Measurements from ENCODE around the gene LRRN2. TPM values are rescaled to one million over a fixed set of nuclear protein-coding genes. Genes with fewer than 3 reads are reported as not detected.

LRRN2 gene
- total and polyA plus RNA-seq, 2 experiments from 2014 or later: 0.74 to 2.6 TPM

DNA sequence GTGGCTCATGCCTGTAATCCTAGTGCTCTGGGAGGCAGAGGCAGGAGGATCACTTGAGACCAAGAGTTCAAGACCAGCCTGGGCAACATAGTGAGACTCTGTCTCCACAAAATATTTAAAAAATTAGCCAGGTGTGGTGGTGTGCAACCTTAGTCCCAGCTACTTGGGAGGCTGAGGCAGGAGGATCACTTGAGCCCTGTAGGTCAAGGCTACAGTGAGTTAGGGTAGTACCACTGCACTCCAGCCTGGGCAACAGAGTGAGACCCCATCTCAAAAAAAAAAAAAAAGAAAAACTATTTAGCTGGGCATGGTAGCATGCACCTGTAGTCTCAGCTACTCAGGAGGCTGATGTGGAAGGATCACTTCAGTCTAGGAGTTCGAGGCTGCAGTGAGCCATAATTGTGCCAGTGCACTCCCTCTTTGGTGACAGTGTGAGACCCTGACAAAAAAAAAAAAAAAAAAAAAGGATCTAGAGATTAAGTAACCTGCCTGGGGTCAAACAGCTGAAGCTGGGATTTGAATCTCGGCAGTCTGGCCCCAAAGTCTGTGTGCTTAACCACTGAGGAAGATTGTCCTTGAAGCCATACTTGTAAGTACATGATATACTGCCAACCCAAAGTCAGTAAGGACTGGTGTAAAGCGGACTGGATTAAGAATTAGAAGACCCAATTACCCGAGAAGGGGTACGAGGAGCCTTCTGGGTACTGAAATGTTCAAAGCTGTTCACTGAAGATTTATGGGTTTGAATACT lies 31.8 kb downstream of the LRRN2 start (continued):
- TF ChIP-seq, protein P1, sequence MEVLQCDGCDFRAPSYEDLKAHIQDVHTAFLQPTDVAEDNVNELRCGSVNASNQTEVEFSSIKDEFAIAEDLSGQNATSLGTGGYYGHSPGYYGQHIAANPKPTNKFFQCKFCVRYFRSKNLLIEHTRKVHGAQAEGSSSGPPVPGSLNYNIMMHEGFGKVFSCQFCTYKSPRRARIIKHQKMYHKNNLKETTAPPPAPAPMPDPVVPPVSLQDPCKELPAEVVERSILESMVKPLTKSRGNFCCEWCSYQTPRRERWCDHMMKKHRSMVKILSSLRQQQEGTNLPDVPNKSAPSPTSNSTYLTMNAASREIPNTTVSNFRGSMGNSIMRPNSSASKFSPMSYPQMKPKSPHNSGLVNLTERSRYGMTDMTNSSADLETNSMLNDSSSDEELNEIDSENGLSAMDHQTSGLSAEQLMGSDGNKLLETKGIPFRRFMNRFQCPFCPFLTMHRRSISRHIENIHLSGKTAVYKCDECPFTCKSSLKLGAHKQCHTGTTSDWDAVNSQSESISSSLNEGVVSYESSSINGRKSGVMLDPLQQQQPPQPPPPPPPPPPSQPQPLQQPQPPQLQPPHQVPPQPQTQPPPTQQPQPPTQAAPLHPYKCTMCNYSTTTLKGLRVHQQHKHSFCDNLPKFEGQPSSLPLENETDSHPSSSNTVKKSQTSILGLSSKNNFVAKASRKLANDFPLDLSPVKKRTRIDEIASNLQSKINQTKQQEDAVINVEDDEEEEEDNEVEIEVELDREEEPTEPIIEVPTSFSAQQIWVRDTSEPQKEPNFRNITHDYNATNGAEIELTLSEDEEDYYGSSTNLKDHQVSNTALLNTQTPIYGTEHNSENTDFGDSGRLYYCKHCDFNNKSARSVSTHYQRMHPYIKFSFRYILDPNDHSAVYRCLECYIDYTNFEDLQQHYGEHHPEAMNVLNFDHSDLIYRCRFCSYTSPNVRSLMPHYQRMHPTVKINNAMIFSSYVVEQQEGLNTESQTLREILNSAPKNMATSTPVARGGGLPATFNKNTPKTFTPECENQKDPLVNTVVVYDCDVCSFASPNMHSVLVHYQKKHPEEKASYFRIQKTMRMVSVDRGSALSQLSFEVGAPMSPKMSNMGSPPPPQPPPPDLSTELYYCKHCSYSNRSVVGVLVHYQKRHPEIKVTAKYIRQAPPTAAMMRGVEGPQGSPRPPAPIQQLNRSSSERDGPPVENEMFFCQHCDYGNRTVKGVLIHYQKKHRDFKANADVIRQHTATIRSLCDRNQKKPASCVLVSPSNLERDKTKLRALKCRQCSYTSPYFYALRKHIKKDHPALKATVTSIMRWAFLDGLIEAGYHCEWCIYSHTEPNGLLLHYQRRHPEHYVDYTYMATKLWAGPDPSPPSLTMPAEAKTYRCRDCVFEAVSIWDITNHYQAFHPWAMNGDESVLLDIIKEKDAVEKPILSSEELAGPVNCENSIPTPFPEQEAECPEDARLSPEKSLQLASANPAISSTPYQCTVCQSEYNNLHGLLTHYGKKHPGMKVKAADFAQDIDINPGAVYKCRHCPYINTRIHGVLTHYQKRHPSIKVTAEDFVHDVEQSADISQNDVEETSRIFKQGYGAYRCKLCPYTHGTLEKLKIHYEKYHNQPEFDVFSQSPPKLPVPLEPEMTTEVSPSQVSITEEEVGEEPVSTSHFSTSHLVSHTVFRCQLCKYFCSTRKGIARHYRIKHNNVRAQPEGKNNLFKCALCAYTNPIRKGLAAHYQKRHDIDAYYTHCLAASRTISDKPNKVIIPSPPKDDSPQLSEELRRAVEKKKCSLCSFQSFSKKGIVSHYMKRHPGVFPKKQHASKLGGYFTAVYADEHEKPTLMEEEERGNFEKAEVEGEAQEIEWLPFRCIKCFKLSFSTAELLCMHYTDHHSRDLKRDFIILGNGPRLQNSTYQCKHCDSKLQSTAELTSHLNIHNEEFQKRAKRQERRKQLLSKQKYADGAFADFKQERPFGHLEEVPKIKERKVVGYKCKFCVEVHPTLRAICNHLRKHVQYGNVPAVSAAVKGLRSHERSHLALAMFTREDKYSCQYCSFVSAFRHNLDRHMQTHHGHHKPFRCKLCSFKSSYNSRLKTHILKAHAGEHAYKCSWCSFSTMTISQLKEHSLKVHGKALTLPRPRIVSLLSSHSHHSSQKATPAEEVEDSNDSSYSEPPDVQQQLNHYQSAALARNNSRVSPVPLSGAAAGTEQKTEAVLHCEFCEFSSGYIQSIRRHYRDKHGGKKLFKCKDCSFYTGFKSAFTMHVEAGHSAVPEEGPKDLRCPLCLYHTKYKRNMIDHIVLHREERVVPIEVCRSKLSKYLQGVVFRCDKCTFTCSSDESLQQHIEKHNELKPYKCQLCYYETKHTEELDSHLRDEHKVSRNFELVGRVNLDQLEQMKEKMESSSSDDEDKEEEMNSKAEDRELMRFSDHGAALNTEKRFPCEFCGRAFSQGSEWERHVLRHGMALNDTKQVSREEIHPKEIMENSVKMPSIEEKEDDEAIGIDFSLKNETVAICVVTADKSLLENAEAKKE (CRISPR knock-in tag; IDR thresholded peaks at IDR 0.05): no peak
- TF ChIP-seq, protein P2, sequence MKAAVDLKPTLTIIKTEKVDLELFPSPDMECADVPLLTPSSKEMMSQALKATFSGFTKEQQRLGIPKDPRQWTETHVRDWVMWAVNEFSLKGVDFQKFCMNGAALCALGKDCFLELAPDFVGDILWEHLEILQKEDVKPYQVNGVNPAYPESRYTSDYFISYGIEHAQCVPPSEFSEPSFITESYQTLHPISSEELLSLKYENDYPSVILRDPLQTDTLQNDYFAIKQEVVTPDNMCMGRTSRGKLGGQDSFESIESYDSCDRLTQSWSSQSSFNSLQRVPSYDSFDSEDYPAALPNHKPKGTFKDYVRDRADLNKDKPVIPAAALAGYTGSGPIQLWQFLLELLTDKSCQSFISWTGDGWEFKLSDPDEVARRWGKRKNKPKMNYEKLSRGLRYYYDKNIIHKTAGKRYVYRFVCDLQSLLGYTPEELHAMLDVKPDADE (IDR thresholded peaks at IDR 0.05): no peak
- TF ChIP-seq POLR2AphosphoS5 (IDR thresholded peaks at IDR 0.05; ENCODE audit: low read depth) (no peak), ZNF114 (CRISPR knock-in tag; IDR thresholded peaks at IDR 0.05) (no peak), JUNB (IDR thresholded peaks at IDR 0.05; ENCODE audit: unreplicated experiment) (no peak)

DNA sequence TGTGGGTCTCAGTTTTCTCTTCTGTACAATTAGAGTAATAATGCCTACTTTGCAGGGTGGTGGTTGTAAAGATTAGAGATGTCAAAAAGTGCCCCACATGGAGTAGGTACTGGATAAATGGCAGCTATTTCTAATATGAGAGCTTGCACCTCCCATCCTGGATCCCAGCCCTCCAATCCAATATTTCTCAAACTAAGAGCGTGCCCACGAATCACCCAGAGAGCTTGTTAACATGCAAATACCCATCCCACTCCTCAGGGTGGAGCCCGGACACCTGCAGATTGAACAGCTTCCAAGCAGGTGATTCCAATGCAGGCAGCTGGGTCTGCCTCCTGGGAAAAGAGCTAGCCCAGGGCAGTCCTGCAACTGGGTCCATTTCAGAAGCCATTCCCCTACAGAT lies 33.0 kb downstream of the LRRN2 start:
- H3K9me3 Mint-ChIP-seq: no peaks in the 10 kb centered on the region
- peak overlapping the region; percentile 71 for H3K4me2 ChIP-seq
- no peak for DNase-seq (ENCODE audit: low spot score)

More for the DNA sequence above, 33.0 kb downstream of the LRRN2 start:
- peak overlapping the region; percentile 3; the same call in 2 of the 3 replicates for H3K4me3 Mint-ChIP-seq
- Histone ChIP-seq H3K27ac (ENCODE audit: low read depth) (no peak overlapping the region), H3K9me2 (ENCODE audit: insufficient read depth) (no peaks in the 10 kb centered on the region; the same call in 1 of the 2 replicates), H2AFZ (no peak overlapping the region), H3K4me3 (no peak overlapping the region), H3K4me1 (ENCODE audit: insufficient read depth) (peaks cover 21% of the 10 kb centered on the region), H3K79me2 (replicated peaks; ENCODE audit: insufficient read depth) (no peaks in the 10 kb centered on the region), H4K20me1 (replicated peaks; ENCODE audit: insufficient read depth) (no peaks in the 10 kb centered on the region), H3F3A (replicated peaks; ENCODE audit: low read depth) (peaks cover 6% of the 10 kb centered on the region; the same call in 1 of the 2 replicates), H3K36me3 (ENCODE audit: insufficient read depth) (no peaks in the 10 kb centered on the region), H3K27me3 (ENCODE audit: insufficient read depth) (peaks cover 12% of the 10 kb centered on the region)
- H3K4me1 Mint-ChIP-seq: peaks cover 35% of the 10 kb centered on the region
- peak; percentile 21 for ATAC-seq
- TF ChIP-seq, protein P3, sequence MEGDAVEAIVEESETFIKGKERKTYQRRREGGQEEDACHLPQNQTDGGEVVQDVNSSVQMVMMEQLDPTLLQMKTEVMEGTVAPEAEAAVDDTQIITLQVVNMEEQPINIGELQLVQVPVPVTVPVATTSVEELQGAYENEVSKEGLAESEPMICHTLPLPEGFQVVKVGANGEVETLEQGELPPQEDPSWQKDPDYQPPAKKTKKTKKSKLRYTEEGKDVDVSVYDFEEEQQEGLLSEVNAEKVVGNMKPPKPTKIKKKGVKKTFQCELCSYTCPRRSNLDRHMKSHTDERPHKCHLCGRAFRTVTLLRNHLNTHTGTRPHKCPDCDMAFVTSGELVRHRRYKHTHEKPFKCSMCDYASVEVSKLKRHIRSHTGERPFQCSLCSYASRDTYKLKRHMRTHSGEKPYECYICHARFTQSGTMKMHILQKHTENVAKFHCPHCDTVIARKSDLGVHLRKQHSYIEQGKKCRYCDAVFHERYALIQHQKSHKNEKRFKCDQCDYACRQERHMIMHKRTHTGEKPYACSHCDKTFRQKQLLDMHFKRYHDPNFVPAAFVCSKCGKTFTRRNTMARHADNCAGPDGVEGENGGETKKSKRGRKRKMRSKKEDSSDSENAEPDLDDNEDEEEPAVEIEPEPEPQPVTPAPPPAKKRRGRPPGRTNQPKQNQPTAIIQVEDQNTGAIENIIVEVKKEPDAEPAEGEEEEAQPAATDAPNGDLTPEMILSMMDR (conservative IDR thresholded peaks at IDR 0.05; ENCODE audit: low read depth in 2 of 2): peak in 1 of 2 experiments; percentile 14; a peak in 1 of 4 replicates
- no peak for TF ChIP-seq JUNB (IDR thresholded peaks at IDR 0.05; ENCODE audit: unreplicated experiment)
- TF ChIP-seq EZH2phosphoT487 (IDR thresholded peaks at IDR 0.05; ENCODE audit: unreplicated experiment): no peak
- no peak for TF ChIP-seq NANOG (IDR thresholded peaks at IDR 0.05; ENCODE audit: borderline replicate concordance)
- H3K36me3 Mint-ChIP-seq (ENCODE audit: low read depth): no peaks in the 10 kb centered on the region
- no peak overlapping the region for H3K27ac Mint-ChIP-seq
- H3K27me3 Mint-ChIP-seq (ENCODE audit: insufficient read depth, low read depth, poor library complexity): peaks cover 8% of the 10 kb centered on the region

Data from GM23338 (cell line).